Glutamatergic neuron (in vitro differentiated cells): ENCODE measurements around the gene TBC1D14. TPM values are rescaled to one million over a fixed set of nuclear protein-coding genes. Genes with fewer than 3 reads are reported as not detected.

Experiments
- DNase-seq: peaks from one replicate; pipeline ENCODE4 v3.0.0; 2022
- H3K27ac Mint-ChIP-seq: one replicate; pipeline ENCODE4 v1.8.0; 2020; ENCODE audit warnings: mild to moderate bottlenecking, mixed read lengths, inconsistent platforms; ENCODE audit not compliant: unreplicated experiment
- H3K27me3 Mint-ChIP-seq: one replicate; pipeline ENCODE4 v1.8.0; 2020; ENCODE audit warnings: mild to moderate bottlenecking, moderate library complexity, mixed read lengths, inconsistent platforms; ENCODE audit not compliant: unreplicated experiment
- H3K36me3 Mint-ChIP-seq: one replicate; pipeline ENCODE4 v1.8.0; 2020; ENCODE audit warnings: mild to moderate bottlenecking, mixed read lengths, inconsistent platforms; ENCODE audit not compliant: unreplicated experiment
- H3K4me1 Mint-ChIP-seq: one replicate; pipeline ENCODE4 v1.8.0; 2020; ENCODE audit warnings: mild to moderate bottlenecking, low read depth, mixed read lengths, inconsistent platforms; ENCODE audit not compliant: unreplicated experiment
- H3K4me3 Mint-ChIP-seq: one replicate; pipeline ENCODE4 v1.8.0; 2020; ENCODE audit warnings: mild to moderate bottlenecking, mixed read lengths, inconsistent platforms; ENCODE audit not compliant: unreplicated experiment
- H3K9me3 Mint-ChIP-seq: one replicate; pipeline ENCODE4 v1.8.0; 2020; ENCODE audit warnings: mild to moderate bottlenecking, moderate library complexity, mixed read lengths, inconsistent platforms; ENCODE audit not compliant: unreplicated experiment
- total RNA-seq: library from RNA; stranded (reverse); fragmentation: NEBNext Ultra II Directional; extraction: Animal tissue kit (Norgen Biotek cat#: 25700); gene quantifications from one replicate; pipeline ENCODE4 v1.2.1, GENCODE V29; 2021; ENCODE audit not compliant: unreplicated experiment
- TF ChIP-seq, protein P1 (sequence below): fragments of 200-600 bp; sonication (generic); IDR thresholded peaks from one replicate; pipeline ENCODE4 v1.5.0; 2021; ENCODE audit not compliant: partially characterized antibody, unreplicated experiment

Gene TBC1D14
- total RNA-seq, 1 donor from 2014 or later, result 82.2 TPM

- H3K9me3 Mint-ChIP-seq, result peaks cover 3% of the 10 kb centered on the region
- TF ChIP-seq, protein P1, sequence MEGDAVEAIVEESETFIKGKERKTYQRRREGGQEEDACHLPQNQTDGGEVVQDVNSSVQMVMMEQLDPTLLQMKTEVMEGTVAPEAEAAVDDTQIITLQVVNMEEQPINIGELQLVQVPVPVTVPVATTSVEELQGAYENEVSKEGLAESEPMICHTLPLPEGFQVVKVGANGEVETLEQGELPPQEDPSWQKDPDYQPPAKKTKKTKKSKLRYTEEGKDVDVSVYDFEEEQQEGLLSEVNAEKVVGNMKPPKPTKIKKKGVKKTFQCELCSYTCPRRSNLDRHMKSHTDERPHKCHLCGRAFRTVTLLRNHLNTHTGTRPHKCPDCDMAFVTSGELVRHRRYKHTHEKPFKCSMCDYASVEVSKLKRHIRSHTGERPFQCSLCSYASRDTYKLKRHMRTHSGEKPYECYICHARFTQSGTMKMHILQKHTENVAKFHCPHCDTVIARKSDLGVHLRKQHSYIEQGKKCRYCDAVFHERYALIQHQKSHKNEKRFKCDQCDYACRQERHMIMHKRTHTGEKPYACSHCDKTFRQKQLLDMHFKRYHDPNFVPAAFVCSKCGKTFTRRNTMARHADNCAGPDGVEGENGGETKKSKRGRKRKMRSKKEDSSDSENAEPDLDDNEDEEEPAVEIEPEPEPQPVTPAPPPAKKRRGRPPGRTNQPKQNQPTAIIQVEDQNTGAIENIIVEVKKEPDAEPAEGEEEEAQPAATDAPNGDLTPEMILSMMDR, result no peak
- H3K27ac Mint-ChIP-seq, result no peak overlapping the region
- H3K36me3 Mint-ChIP-seq, result no peaks in the 10 kb centered on the region
- no peak for DNase-seq
- no peak overlapping the region for H3K4me3 Mint-ChIP-seq
- H3K27me3 Mint-ChIP-seq, result peaks cover 3% of the 10 kb centered on the region
- peaks cover 3% of the 10 kb centered on the region for H3K4me1 Mint-ChIP-seq
Measured at GRCh38 chr4:7021355-7021754, 111.7 kb downstream of the TBC1D14 start.

- peaks cover 3% of the 10 kb centered on the region for H3K9me3 Mint-ChIP-seq
- H3K4me3 Mint-ChIP-seq, result no peak overlapping the region
- H3K27ac Mint-ChIP-seq, result no peak overlapping the region
- H3K27me3 Mint-ChIP-seq, result peaks cover 3% of the 10 kb centered on the region
- no peaks in the 10 kb centered on the region for H3K36me3 Mint-ChIP-seq
- H3K4me1 Mint-ChIP-seq, result peaks cover 3% of the 10 kb centered on the region
- TF ChIP-seq, protein P1, result no peak
- no peak for DNase-seq
Measured at GRCh38 chr4:7021930-7022664, 112.5 kb downstream of the TBC1D14 start.

GRCh38 chr4:7023486-7023885 is 113.9 kb downstream of the TBC1D14 start:
- Mint-ChIP-seq H3K36me3 (no peaks in the 10 kb centered on the region), H3K27me3 (peaks cover 2% of the 10 kb centered on the region), H3K9me3 (peaks cover 6% of the 10 kb centered on the region), H3K4me3 (no peak overlapping the region), H3K4me1 (peaks cover 3% of the 10 kb centered on the region), H3K27ac (no peak overlapping the region)
- no peak for DNase-seq
- TF ChIP-seq, protein P1, result no peak

- Mint-ChIP-seq H3K27ac (no peak overlapping the region), H3K4me1 (peaks cover 3% of the 10 kb centered on the region), H3K4me3 (no peak overlapping the region), H3K27me3 (peaks cover 2% of the 10 kb centered on the region), H3K36me3 (no peaks in the 10 kb centered on the region), H3K9me3 (peaks cover 6% of the 10 kb centered on the region)
- TF ChIP-seq, protein P1, result no peak
- DNase-seq, result no peak
Measured at GRCh38 chr4:7023901-7024300, 114.3 kb downstream of the TBC1D14 start.

DNA sequence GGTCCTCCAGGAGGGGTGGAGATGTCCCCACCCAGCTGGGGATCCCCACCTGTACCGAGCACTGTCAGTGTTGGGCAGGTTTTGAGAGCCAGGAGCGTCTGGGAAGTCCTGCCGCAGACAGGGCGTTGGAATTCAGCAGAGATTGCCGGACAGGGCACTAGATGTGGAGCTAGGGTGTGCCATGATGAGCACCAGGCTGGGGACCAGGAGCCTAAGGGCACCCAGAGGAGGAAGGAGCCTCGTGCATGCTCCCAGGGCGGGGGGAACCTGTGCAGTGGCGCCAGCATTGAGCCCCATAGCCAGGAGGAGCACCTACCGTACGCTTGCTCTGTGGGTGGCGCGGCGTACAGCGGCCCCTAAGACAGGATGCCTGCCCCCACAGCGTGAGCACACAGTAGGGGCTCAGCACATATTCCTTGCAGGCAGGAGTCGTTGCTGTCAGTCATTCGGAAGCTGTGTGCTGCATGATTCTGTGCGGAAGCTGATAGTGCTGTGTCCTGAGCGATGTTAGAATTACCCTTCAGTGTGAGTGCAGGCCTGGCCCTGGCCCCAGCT is 114.8 kb downstream of the TBC1D14 start:
- no peak overlapping the region for H3K27ac Mint-ChIP-seq
- H3K27me3 Mint-ChIP-seq, result peaks cover 2% of the 10 kb centered on the region

More for the DNA sequence above, 114.8 kb downstream of the TBC1D14 start:
- Mint-ChIP-seq H3K36me3 (no peaks in the 10 kb centered on the region), H3K9me3 (peaks cover 6% of the 10 kb centered on the region), H3K4me3 (no peak overlapping the region), H3K4me1 (peaks cover under 1% of the 10 kb centered on the region)
- no peak for DNase-seq
- TF ChIP-seq, protein P1, result no peak
